ENCODE measurements around the gene DOK7. TPM values are rescaled to one million over a fixed set of nuclear protein-coding genes. Genes with fewer than 3 reads are reported as not detected.

DOK7 gene
- polyA plus RNA-seq, 1 donor (not counting 4 experiments of a cell fraction or from before 2014, with no cell fraction given), result 0.13 TPM

- DNase-seq (ENCODE audit: low read depth, low spot score) (peak; percentile 23), FAIRE-seq (no peak)
- Histone ChIP-seq H3K4me2 (ENCODE audit: control insufficient read depth, extremely low read depth, insufficient read depth, low read depth, low read length) (peak within 1 kb of the TSS; percentile 94), H3K4me3 (ENCODE audit: control insufficient read depth in 2 of 3, extremely low read depth in 1 of 3, insufficient read depth in 2 of 3, low read depth in 1 of 3, low read length in 3 of 3) (peak within 1 kb of the TSS; percentile 63 to 92 (median 78)), H3K9ac (ENCODE audit: control insufficient read depth, extremely low read depth, insufficient read depth, low read length) (peak within 1 kb of the TSS; percentile 77), H3K36me3 (ENCODE audit: control insufficient read depth in 2 of 2, extremely low read depth in 1 of 2, insufficient read depth in 2 of 2, low read length in 2 of 2) (peaks cover 12% of the 10 kb centered on the region in 2 experiments), H2AFZ (ENCODE audit: control insufficient read depth, low read length) (peak within 1 kb of the TSS; percentile 88), H3K27ac (ENCODE audit: control insufficient read depth, insufficient read depth, low read length) (peak within 1 kb of the TSS; percentile 53), H3K4me1 (ENCODE audit: control insufficient read depth, extremely low read depth, insufficient read depth, low read length) (peaks cover 9% of the 10 kb centered on the region), H3K27me3 (ENCODE audit: control insufficient read depth, extremely low read depth, insufficient read depth, low read length) (no peaks in the 10 kb centered on the region), H3K79me2 (ENCODE audit: control insufficient read depth, insufficient read depth, low read length) (peaks cover 45% of the 10 kb centered on the region), H3K9me3 (ENCODE audit: control insufficient read depth, low read depth, low read length) (no peaks in the 10 kb centered on the region), H4K20me1 (ENCODE audit: control insufficient read depth, extremely low read depth, insufficient read depth, low read length) (peaks cover 15% of the 10 kb centered on the region), H3K9me1 (ENCODE audit: control insufficient read depth, extremely low read depth, insufficient read depth, low read length) (no peaks in the 10 kb centered on the region)
- dilution Hi-C loops (cut with MboI; ENCODE audit: extremely low pct_ligation_motif_present, low sequenced_read_pairs), result no loop called here
- no peak for TF ChIP-seq CTCF (optimal IDR thresholded peaks at IDR 0.05 in 1 of 3, IDR thresholded peaks at IDR 0.05 in 1 of 3, conservative IDR thresholded peaks at IDR 0.05 in 1 of 3; ENCODE audit: extremely low read depth in 1 of 3, insufficient read depth in 2 of 3, low read length in 3 of 3)
- no peak for TF ChIP-seq EZH2 (IDR thresholded peaks at IDR 0.05; ENCODE audit: low read length)
Measured at GRCh38 chr4:3531879-3532750, 69.0 kb downstream of the DOK7 start, which contains the start of gene LRPAP1. Gene LRPAP1 (minus strand): TSS chr4:3532422. CDS start chr4:3532412, 10 bp downstream.

GRCh38 chr4:3532751-3533422, 69.8 kb downstream of the DOK7 start:
- peaks cover 9% of the 10 kb centered on the region for H3K4me1 ChIP-seq (ENCODE audit: control insufficient read depth, extremely low read depth, insufficient read depth, low read length)
- H3K27ac ChIP-seq (ENCODE audit: control insufficient read depth, insufficient read depth, low read length), result no peak overlapping the region
- TF ChIP-seq EZH2 (IDR thresholded peaks at IDR 0.05; ENCODE audit: low read length), result no peak
- no peak for TF ChIP-seq CTCF (optimal IDR thresholded peaks at IDR 0.05 in 1 of 3, IDR thresholded peaks at IDR 0.05 in 1 of 3, conservative IDR thresholded peaks at IDR 0.05 in 1 of 3; ENCODE audit: extremely low read depth in 1 of 3, insufficient read depth in 2 of 3, low read length in 3 of 3)
- peak overlapping the region; percentile 88 for H2AFZ ChIP-seq (ENCODE audit: control insufficient read depth, low read length)
- peaks cover 37% of the 10 kb centered on the region for H3K79me2 ChIP-seq (ENCODE audit: control insufficient read depth, insufficient read depth, low read length)
- H3K4me2 ChIP-seq (ENCODE audit: control insufficient read depth, extremely low read depth, insufficient read depth, low read depth, low read length), result peak overlapping the region; percentile 94
- peak overlapping the region; percentile 60 to 92 (median 62) for H3K4me3 ChIP-seq (ENCODE audit: control insufficient read depth in 2 of 3, extremely low read depth in 1 of 3, insufficient read depth in 2 of 3, low read depth in 1 of 3, low read length in 3 of 3)
- H3K9me3 ChIP-seq (ENCODE audit: control insufficient read depth, low read depth, low read length), result no peaks in the 10 kb centered on the region
- peaks cover 9 to 12% of the 10 kb centered on the region in 2 experiments for H3K36me3 ChIP-seq (ENCODE audit: control insufficient read depth in 2 of 2, extremely low read depth in 1 of 2, insufficient read depth in 2 of 2, low read length in 2 of 2)
- no peaks in the 10 kb centered on the region for H3K27me3 ChIP-seq (ENCODE audit: control insufficient read depth, extremely low read depth, insufficient read depth, low read length)
- no peak overlapping the region for H3K9ac ChIP-seq (ENCODE audit: control insufficient read depth, extremely low read depth, insufficient read depth, low read length)
- no peak for DNase-seq (ENCODE audit: low read depth, low spot score)
- H3K9me1 ChIP-seq (ENCODE audit: control insufficient read depth, extremely low read depth, insufficient read depth, low read length), result no peaks in the 10 kb centered on the region
- FAIRE-seq, result no peak
- dilution Hi-C loops (cut with MboI; ENCODE audit: extremely low pct_ligation_motif_present, low sequenced_read_pairs), result no loop called here
- peaks cover 12% of the 10 kb centered on the region for H4K20me1 ChIP-seq (ENCODE audit: control insufficient read depth, extremely low read depth, insufficient read depth, low read length)
